Stimulated activated CD4-positive, alpha-beta T cell treated with anti-CD3 and anti-CD28 coated beads, Interleukin-15, amount 100 ng/mL, for 48 hours (primary cell): ENCODE measurements around the gene GSTA5.
"Not testable (repeated sequence)": the region's sequence is repeated elsewhere in the genome, so short reads cannot be mapped to it uniquely, and the experiment has no call there.

ENCODE experiments used
- DNase-seq, 2 donors: peaks; one replicate each; pipeline ENCODE4 v3.0.0-alpha.2; 2020; ENCODE audit warnings: low read depth in 2 of 2

The GSTA5 gene

DNA sequence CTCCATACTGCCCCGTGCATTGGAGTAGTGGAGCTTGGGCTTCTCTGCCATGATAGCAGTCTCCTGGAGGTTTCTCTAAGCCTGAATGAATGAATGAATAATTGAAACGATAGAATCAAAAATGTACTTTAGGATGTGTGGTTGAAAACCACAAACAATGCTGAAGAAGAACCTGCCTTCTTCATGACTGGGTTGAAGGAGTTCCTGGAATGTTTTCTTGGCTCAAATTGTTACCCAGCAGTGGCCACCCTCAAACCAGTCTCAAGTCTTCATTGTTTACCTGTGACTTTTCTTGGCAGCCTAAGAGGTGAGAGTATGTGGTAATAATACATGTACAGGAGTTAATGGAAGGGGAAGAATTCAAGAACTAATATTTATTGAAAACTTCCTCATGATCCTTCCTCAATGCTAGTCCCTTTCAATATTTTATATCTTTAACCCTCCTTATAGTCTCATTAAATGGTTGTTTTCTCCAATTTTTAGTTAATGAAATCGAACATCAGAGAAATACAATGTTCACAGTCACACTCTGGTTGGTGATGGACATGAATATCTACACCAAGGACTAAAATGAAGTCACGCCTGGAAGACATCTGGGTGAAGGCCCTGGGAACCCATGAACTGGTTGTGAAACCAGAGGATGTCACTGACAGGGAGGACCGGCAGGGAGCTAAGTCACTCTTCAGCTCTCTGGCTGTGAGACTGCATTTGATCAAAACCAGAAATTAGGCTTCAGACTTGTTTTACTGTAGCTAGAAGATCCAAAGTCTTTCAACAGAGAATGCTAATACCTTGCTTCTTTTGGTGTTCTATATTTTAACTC is at the start of gene GSTA5:
GSTA5 (minus strand) TSS at position 51 of the 823 bp plus-strand sequence.
- DNase-seq: no peak

DNA sequence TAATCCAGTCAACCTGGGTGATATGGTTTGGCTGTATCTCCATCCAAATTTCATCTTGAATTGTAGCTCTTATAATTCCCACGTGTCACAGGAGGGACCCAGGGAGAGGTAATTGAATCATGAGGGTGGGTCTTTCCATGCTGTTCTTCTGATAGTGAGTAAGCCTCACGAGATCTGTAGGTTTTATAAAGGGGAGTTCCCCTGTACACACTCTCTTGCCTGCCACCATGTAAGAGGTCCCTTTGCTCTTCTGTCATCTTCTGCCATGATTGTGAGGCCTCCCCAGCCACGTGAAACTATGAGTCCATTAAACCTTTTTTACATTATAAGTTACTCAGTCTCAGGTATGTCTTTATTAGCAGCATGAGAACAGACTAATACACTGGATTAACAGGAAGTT is 49.4 kb upstream of the GSTA5 start:
- no peak for DNase-seq

DNA sequence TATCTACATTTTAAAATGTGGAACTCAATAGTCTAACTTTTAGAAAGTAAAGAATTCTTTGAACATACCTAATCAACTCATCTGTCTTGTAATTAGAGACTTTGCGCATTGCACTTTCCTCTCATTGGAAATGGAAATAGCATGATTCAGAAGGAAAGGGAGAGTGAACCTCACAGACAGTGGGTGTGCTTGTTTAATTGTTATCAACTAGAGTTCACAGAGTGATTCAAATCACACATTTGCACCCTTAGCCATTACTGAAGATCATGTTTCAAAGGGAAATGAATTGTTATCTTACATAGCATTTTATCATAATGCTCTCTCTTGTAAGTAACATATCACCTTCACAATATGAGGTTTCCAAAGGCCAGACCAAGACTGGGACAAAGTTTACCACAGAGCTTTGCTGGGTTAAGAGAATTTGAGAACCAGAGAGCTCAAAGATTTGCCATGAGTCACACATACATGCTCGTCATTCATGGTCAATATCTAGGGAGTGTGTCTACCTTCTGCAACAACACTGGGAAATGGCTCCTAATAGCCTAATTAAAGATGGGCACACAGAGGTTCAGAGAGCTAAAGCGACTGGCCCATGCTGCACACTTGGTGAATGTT is 47.4 kb upstream of the GSTA5 start:
- DNase-seq: no peak

DNA sequence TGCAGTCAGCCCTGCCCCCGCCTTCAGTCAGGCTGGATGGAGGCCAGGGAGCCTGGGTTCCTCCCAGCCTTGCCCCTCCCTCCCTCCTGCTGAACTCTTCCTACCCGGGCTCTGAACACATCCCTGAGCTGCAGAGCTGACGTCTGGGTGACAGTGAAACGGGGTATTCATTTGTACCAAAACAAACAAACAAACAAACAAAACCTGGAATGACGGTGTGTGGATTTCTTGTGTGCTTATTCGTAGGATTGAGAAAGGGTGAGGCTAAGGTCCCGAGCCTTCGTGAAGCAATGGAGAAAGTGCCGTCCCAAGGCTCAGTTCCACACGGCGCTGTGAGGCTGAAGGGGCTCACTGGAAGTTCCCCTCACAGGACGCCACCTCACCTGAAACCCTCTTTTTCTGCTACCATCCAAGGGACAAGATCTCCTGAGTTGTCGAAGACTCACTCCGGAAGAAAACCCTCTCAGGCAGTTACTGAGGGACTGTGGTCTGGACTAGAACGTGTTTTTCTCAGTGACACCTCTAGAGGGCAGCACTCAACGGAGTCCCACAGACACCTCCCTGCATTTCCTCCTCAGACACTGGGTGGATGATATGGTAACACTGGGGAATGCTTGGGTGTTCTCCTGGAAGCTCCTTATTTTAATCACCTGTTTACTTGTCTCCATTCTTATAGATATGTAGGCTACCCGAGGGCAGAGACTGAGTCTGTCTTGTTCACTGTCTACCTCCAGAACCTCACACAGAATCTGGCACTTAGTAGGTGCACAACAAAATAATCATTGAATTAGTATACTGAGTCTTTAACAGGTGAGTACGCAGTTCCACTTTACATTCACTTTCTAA is 41.6 kb upstream of the GSTA5 start:
- DNase-seq: peak; percentile 33 to 46

DNA sequence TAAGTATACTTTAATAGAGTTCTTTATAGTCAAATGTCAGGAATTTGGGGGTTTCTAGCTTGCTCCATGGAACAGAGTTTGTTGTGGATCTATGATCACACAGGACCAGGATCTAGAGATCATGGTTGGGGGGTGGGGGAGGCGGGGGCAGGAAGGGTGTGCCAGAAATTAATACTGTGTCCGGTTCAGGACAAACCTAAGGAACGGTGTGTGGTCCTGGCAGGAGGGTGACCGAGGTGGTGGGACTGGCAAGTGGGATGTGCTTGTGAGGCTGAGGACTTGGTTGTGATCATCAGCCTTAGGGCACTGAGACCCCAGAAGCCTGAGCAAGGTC is 41.0 kb upstream of the GSTA5 start:
- no peak for DNase-seq

DNA sequence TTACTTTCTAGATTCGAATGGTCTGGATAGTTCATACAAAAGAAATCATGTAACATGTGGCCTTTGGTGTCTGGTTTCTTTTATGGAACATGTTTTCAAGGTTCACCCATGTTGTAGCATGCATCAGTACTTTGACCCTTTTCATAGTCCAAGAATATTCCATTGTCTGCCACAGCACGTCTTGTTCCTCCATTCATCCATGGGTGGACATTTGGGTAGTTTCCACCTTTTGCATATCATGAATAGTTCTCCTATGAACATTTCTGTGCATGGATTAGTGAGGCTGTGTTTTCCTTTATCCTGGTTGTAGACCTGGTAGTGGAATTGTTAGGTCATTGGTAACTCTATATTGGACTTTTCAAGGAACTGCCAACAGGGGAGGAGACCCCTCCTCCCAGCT is 37.2 kb upstream of the GSTA5 start:
- DNase-seq: no peak

DNA sequence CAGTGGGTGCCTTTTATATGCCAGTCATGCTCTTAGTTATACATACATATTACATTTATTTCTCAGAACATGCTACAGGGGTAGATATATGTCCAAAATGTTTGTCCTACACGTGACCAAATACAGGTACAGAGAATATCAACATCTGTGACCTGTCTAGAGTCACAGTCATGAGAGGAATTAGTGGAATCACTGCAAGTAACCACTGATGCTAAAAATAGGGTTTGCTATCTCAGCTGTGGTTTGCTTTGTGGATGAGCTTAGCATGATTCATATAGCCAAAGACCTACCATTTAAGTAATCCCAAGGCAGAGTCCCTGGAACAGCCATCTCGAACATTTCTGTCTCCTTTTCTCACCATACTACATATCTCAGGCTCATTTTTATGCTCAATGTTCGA is 36.6 kb upstream of the GSTA5 start:
- DNase-seq: no peak

DNA sequence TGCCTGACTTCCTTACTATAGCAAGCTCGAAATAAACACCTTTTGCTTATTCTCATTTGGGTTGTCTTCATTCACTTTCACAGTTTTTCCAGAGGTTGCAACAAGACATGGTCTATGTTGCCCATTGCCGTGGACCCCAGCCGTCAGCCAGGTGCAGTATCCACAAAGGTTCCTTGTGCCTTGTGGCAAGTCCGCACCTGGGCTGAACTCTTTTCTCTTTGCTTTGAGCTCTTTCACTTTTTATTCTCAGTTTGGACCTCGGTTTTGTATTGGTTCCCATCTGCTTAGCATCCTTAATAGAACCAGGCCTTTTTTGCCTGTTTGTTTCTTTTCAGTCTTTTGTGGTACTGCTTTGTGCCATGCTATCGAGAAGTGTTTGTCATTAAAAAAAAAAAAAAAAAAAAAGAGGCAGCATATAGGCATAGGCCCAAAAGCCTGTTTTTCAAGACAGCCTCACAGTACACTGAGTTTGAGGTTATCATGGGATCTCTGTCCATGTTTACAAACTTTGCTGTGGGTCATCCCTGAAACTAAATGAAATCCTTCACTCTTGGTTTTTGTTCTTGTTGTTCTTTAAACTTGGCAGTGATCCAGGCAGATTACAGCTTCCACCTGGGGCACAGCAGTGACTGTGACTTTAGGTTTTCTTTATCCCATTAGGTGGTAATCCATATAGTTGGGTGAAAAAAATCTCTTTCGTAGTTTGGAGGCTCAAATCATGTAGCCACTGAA is 35.6 kb upstream of the GSTA5 start:
- no peak for DNase-seq

DNA sequence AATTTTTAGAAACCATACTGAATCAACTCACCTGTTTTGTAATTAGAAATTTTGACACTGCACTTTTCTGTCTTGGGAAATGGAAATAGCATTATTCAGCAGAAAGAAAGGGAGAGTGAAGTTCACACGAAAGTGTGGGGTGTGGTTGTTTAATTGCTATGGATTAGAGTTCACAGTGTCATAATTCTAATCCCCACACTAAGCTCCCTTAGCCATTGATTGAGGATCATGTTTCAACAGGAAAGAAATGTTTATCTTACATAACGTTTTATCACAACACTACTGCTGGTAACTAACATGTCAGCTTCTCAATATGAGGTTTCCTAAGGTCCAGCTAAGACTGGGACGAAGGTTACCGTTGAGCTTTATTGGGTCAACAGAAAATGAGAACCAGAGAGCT is 31.4 kb upstream of the GSTA5 start:
- DNase-seq: no peak

DNA sequence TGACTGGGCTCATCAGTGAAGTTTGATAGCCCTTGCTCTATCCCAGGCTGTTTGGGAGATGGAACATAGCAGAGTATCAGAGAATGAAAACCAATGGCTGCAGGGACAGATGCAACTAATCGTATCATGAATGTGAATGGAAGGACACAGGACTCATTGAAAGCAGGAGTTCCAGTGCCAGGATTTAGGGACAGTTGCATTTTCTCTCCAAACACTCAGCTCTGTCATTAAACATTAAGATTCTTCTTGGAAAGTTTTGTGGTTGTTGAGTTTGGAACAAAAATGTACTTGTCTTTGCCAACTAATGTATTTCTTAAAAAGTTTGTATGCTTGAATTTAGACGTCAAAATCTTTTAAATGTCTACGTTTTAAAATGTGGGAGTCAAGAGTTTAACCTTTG is 31.0 kb upstream of the GSTA5 start:
- DNase-seq: no peak

DNA sequence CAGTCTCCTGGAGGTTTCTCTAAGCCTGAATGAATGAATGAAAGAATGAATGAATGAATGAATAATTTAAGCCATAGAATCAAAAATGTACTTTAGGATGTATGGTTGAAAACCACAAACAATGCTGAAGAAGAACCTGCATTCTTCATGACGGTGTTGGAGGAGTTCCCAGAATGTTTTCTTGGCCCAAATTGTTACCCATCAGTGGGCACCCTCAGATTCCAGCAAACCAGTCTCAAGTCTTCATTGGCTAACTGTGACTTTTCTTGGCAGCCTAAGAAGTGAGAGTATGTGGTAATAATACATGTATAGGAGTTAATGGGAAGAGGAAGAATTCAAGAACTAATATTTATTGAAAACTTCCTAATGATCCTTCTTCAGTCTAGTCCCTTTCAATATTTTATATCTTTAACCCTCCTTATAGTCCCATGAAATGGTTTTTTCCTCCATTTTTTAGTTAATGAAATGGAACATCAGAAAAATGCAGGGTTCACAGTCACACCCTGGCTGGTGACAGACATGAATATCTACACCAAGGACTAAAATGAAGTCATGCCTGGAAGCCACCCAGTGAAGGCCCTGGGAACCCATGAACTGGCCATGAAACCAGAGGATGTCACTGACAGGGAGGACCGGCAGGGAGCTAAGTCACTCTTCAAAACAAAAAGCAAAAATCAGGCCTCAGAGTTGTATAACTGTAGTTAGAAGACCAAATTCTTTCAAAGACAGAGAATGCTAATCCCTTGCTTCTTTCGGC is 29.9 kb upstream of the GSTA5 start:
- not testable (repeated sequence) for DNase-seq

DNA sequence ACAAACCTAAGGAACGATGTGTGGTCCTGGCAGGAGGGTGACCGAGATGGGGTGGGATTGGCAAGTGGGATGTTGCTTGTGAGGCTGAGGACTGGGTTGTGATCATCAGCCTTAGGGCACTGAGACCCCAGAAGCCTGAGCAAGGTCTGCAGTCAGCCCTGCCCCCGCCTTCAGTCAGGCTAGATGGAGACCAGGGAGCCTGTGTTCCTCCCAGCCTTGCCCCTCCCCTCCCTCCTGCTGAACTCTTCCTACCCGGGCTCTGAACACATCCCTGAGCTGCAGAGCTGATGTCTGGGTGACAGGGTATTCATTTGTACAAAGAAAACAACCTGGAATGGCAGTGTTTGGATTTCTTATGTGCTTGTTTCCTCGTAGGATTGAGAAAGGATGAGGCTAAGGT is 28.3 kb upstream of the GSTA5 start:
- not testable (repeated sequence) for DNase-seq

DNA sequence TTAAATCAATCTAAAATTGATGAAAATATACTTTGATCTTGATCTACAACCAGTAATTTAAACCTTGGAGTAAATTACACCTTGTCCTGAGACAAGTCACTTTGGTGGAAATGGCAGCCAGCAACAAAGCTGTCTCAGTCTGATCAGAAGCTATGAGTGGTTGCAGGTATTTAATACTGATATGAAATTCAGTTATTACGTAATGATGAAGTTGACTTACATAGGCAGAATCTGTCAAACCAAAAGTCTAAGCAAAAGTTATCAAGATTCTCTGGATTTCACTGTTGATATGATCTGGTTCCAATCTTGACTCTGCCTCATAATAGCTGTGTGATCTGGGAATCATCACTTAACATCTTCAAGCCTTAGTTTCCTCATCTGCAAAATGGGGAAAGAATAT is 27.6 kb upstream of the GSTA5 start:
- no peak for DNase-seq

DNA sequence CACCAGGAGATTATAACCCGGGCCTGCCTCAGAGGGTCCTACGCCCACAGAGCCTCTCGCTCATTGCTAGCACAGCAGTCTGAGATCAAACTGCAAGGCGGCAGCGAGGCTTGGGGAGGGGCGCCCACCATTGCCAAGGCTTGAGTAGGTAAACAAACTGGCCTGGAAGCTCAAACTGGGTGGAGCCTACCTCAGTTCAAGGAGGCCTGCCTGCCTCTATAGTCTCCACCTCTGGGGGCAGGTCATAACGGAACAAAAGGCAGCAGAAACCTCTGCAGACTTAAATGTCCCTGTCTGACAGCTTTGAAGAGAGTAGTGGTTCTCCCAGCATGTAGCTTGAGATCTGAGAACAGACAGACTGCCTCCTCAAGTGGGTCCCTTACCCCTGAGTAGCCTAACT is 20.5 kb upstream of the GSTA5 start:
- not testable (repeated sequence) for DNase-seq

DNA sequence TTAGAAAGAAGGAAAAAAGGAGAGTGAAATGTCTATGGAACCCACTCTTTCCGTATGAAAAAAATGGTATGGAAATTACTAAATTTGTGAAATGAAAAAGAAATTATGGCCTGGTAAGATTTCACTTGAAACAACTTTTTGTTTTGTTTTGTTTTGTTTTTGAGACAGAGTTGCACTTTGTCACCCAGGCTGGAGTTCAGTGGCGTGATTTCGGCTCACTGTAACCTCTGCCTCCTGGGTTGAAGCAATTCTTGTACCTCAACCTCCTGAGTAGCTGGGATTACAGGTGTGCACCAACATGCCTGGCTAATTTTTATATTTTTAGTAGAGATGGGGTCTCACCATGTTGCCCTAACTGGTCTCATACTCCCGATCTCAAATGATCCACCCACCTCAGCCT is 17.8 kb upstream of the GSTA5 start:
- DNase-seq: no peak

DNA sequence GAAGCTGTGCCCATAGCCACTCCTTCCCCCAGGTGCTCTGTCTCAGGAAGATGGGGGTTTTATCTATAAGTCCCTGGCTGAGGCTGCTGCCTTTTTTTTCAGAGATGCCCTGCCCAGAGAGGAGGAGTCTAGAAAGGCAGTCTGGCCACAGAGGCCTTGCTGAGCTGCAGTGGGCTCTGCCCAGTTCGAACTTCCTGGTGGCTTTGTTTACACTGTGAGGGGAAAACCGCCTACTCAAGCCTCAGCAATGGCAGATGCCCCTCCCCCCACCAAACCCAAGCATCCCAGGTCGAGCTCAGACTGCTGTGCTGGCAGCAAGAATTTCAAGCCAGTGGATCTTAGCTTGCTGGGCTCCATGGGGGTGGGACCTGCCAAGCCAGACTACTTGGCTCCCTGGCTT is 15.5 kb upstream of the GSTA5 start:
- DNase-seq: not testable (repeated sequence)

DNA sequence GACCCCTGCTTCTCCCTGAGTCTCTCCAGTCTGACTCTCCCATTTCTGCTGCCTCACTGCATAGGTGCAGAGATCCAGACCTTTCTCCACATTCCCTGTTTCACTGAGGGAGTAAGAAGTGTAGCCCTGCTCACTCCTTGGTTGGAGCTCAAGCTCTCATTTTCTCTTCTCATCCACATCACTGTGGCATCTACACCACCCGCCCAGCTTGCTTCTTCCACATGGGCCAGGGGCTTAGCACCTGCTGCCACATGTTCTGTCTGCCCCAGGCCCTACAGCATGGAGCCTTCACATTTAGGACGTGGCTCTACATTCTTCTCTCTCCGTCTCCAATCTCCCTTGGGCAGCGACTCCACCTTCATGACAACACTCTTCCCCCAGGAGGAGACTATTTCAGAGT is 8.5 kb upstream of the GSTA5 start:
- DNase-seq: no peak

DNA sequence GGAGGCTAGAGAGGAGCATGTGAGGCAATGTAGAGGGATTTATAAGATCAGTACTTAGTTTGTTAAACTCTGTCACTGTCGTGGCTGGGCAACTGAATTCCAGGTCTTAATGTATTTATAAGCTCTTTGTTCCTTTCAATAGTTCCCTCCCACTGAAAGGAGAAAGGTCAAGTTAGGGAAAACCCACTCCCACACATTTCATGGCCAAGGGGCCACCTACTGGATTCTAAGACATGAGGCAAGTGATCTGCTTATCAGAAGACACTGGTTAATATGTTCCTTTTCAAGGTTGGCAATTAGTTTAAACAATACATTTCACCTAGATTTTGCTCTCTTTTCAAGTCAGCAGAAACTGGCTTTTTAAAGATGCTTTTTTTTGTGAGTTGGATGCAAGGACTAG is 5.4 kb upstream of the GSTA5 start:
- no peak for DNase-seq

DNA sequence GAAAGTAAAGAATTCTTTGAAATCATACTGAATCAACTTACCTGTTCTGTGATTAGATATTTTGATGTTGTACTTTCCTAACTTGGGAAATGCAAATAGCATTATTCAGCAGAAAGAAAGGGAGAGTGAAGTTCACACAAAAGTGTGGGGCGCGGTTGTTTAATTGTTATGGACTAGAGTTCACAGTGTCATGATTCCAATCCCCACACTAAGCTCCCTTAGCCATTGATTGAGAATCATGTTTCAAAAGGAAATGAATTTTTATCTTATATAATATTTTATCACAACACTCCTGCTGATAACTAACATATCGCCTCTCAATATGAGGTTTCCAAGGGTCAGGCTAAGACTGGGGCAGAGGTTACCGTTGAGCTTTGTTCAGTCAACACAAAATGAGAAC is 3.0 kb upstream of the GSTA5 start:
- no peak for DNase-seq

DNA sequence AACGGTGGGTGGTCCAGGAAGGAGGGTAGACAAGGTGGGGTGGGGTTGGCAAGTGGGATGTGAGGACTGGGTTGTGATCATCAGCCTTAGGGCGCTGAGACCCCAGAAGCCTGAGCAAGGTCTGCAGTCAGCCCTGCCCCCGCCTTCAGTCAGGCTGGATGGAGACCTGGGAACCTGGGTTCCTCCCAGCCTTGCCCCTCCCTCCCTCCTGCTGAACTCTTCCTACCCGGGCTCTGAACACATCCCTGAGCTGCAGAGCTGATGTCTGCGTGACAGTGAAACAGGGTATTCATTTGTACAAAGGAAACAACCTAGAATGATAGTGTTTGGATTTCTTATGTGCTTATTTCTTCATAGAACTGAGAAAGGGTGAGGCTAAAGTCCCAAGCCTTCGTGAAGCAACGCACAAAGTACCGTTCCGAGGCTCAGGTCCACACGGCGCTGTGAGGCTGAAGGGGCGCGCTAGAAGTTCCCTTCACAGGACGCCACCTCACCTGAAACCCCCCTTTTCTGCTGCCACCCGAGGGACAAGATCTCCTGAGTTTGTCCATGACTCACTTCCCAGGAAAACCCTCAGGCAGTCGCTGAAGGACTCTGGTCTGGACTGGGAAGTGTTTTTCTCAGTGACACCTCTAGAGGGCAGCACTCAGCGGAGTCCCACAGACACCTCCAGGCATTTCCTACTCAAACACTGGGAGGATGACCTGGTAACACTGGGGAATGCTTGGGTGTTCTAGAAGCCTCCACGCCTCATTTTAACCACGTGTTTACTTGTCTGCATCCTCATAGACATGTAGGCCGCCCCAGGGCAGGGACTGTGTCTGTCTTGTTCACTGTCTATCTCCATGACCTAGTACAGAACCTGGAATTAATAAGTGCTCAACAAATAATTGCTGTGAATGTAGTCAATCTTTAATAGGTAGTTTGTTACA is 1.2 kb downstream of the GSTA5 start:
- DNase-seq: peak; percentile 16 to 22
